HepG2 (cell line): ENCODE results near the gene MAP2K3. TPM values are rescaled to one million over a fixed set of nuclear protein-coding genes. Genes with fewer than 3 reads are reported as not detected.

Source experiments
- FOXC1 ChIP-seq: sonication (generic); formaldehyde crosslinking; IDR thresholded peaks from 2 replicates; pipeline ENCODE4 v1.8.0; 2022; ENCODE audit warnings: mild to moderate bottlenecking, missing genetic modification reagents, borderline replicate concordance
- GPN1 ChIP-seq: sonication (generic); formaldehyde crosslinking; IDR thresholded peaks from 2 replicates; pipeline ENCODE4 v1.5.1; 2020; ENCODE audit warnings: missing genetic modification reagents, borderline replicate concordance
- JDP2 ChIP-seq: sonication (generic); formaldehyde crosslinking; IDR thresholded peaks from 2 replicates; pipeline ENCODE4 v1.8.1; 2022; ENCODE audit warnings: missing genetic modification reagents, borderline replicate concordance
- KDM5B ChIP-seq: sonication (generic); formaldehyde crosslinking; IDR thresholded peaks from 2 replicates; pipeline ENCODE4 v1.4.0; 2020; ENCODE audit warnings: missing genetic modification reagents, mild to moderate bottlenecking, borderline replicate concordance
- NR3C1 ChIP-seq: sonication (generic); formaldehyde crosslinking; IDR thresholded peaks from 2 replicates; pipeline ENCODE4 v1.4.0; 2020; ENCODE audit warnings: missing genetic modification reagents
- ZBTB20 ChIP-seq: sonication (generic); formaldehyde crosslinking; IDR thresholded peaks from 2 replicates; pipeline ENCODE4 v1.8.1; 2023; ENCODE audit warnings: missing genetic modification reagents, low read depth, mild to moderate bottlenecking, borderline replicate concordance
- ZBTB40 ChIP-seq, 2 experiments: fragments of 450-650 bp in 1 of 2; sonication (generic) in 1 of 2; formaldehyde crosslinking in 1 of 2; IDR thresholded peaks; 2 replicates each; pipeline versions ENCODE4 v1.6.1 to v1.8.0; 2016 to 2022; ENCODE audit warnings: antibody characterized with exemption in 1 of 2, mild to moderate bottlenecking in 1 of 2, missing genetic modification reagents in 1 of 2
- ZC3H13 ChIP-seq: sonication (generic); formaldehyde crosslinking; IDR thresholded peaks from 2 replicates; pipeline ENCODE4 v1.8.1; 2023; ENCODE audit warnings: mild to moderate bottlenecking, missing genetic modification reagents, moderate library complexity
- ZNF3 ChIP-seq: IDR thresholded peaks from 2 replicates; pipeline ENCODE4 v1.7.0; 2017; ENCODE audit warnings: inconsistent platforms
- ZNF362 ChIP-seq: sonication (generic); formaldehyde crosslinking; IDR thresholded peaks from 2 replicates; pipeline ENCODE4 v1.4.0; 2020; ENCODE audit warnings: missing genetic modification reagents, mild to moderate bottlenecking, borderline replicate concordance
- ZNF432 ChIP-seq: sonication (generic); formaldehyde crosslinking; IDR thresholded peaks from 2 replicates; pipeline ENCODE4 v1.5.0; 2020; ENCODE audit warnings: missing genetic modification reagents, mild to moderate bottlenecking, borderline replicate concordance
- ZNF512 ChIP-seq: sonication (generic); formaldehyde crosslinking; IDR thresholded peaks from 2 replicates; pipeline ENCODE4 v1.4.0; 2020; ENCODE audit warnings: mild to moderate bottlenecking, missing genetic modification reagents
- ZNF598 ChIP-seq: sonication (generic); formaldehyde crosslinking; IDR thresholded peaks from 2 replicates; pipeline ENCODE4 v1.5.1; 2020; ENCODE audit warnings: mild to moderate bottlenecking, missing genetic modification reagents, borderline replicate concordance
- ZNF709 ChIP-seq: sonication (generic); formaldehyde crosslinking; IDR thresholded peaks from 2 replicates; pipeline ENCODE4 v1.5.0; 2020; ENCODE audit warnings: mild to moderate bottlenecking, missing genetic modification reagents
- ZNF780A ChIP-seq: sonication (generic); formaldehyde crosslinking; IDR thresholded peaks from 2 replicates; pipeline ENCODE4 v1.8.0; 2022; ENCODE audit warnings: mild to moderate bottlenecking, missing genetic modification reagents, moderate library complexity
- ZNF883 ChIP-seq: sonication (generic); formaldehyde crosslinking; IDR thresholded peaks from 2 replicates; pipeline ENCODE4 v1.5.1; 2020; ENCODE audit warnings: mild to moderate bottlenecking, missing genetic modification reagents; ENCODE audit errors: not compliant biosample characterization
- ZSCAN12 ChIP-seq: sonication (generic); formaldehyde crosslinking; IDR thresholded peaks from 2 replicates; pipeline ENCODE4 v1.9.0; 2021; ENCODE audit warnings: mild to moderate bottlenecking, missing genetic modification reagents
- polyA plus RNA-seq, 8 experiments: library from polyadenylated mRNA; depleted of rRNA in 3 of 8; stranded (reverse) in 7 of 8; unstranded in 1 of 8; fragments of >200 nt; fragmentation: Illumina TruSeq in 4 of 8; extraction: Trizol in 4 of 8; gene quantifications; 2 replicates each; pipeline versions ENCODE4 v1.2.1 to v1.2.3, GENCODE V29; 2011 to 2016; ENCODE audit warnings: low read depth in 4 of 8, missing spikeins in 1 of 8, mixed read lengths in 1 of 8; ENCODE audit not compliant: insufficient read depth in 1 of 8
- total RNA-seq, 5 experiments: library from RNA; depleted of rRNA; stranded (reverse); fragments of >200 nt; fragmentation: Illumina TruSeq; extraction: Trizol; gene quantifications; 2 replicates each; pipeline ENCODE4 v1.2.3, GENCODE V29; 2016; ENCODE audit warnings: low read depth in 1 of 5

MAP2K3 gene
- total and polyA plus RNA-seq, 2 of the 13 experiments (the other 11 are each of a cell fraction or from before 2014, with no cell fraction given) = 20.5 to 27.4 TPM

- no peak for TF ChIP-seq ZNF780A (CRISPR knock-in tag)
- TF ChIP-seq ZSCAN12 = no peak
- TF ChIP-seq ZNF598 = no peak
- no peak for TF ChIP-seq ZNF362 (CRISPR knock-in tag)
- TF ChIP-seq ZNF3 (CRISPR knock-in tag) = no peak
- TF ChIP-seq FOXC1 = no peak; the same call in 1 of the 2 replicates
- no peak for TF ChIP-seq ZNF883 (CRISPR knock-in tag)
- TF ChIP-seq JDP2 (CRISPR knock-in tag) = no peak
- TF ChIP-seq ZNF709 (CRISPR knock-in tag) = no peak; the same call in 1 of the 2 replicates
- no peak for TF ChIP-seq GPN1 (CRISPR knock-in tag)
- no peak for TF ChIP-seq ZNF432
- no peak for TF ChIP-seq ZC3H13 (CRISPR knock-in tag)
- TF ChIP-seq NR3C1 (CRISPR knock-in tag) = no peak
- no peak for TF ChIP-seq ZBTB40 (IDR thresholded peaks at IDR 0.05)
- no peak for TF ChIP-seq ZBTB40 (CRISPR knock-in tag; IDR thresholded peaks at IDR 0.05)
- 0 out of 2 replicates have a peak, but pooled peaks have one; percentile 51 for TF ChIP-seq KDM5B (CRISPR knock-in tag)
- no peak for TF ChIP-seq ZNF512
- TF ChIP-seq ZBTB20 (CRISPR knock-in tag) = no peak
These were observed at the start of gene MAP2K3 (continued) for GRCh38 chr17:21284319-21285163.
